GM23338 (cell line): ENCODE results near the gene GPC5. TPM values are rescaled to one million over a fixed set of nuclear protein-coding genes. Genes with fewer than 3 reads are reported as not detected.

Source experiments
- ATAC-seq: fragments of 200-7000 bp; cut with Tn5 transposase; 3 replicates; pipeline ENCODE4 v1.9.1; 2020
- DNase-seq: peaks from one replicate; pipeline ENCODE4 v3.0.0-alpha.2; 2015; ENCODE audit warnings: low spot score
- H2AFZ ChIP-seq: fragments of 200-600 bp; sonication (generic); 2 replicates; pipeline ENCODE4 v1.8.0; 2016; ENCODE audit warnings: antibody characterized with exemption, mild to moderate bottlenecking, moderate library complexity
- H3F3A ChIP-seq: fragments of 200-600 bp; sonication (generic); replicated peaks from 2 replicates; pipeline ENCODE4 v1.8.0; 2017; ENCODE audit warnings: antibody characterized with exemption, mixed run types, low read depth
- H3K27ac ChIP-seq: fragments of 200-600 bp; sonication (generic); 2 replicates; pipeline ENCODE4 v1.6.1; 2016; ENCODE audit warnings: low read depth
- H3K27me3 ChIP-seq: fragments of 200-600 bp; sonication (generic); 2 replicates; pipeline ENCODE4 v1.8.0; 2016; ENCODE audit warnings: mild to moderate bottlenecking, mixed run types, moderate library complexity; ENCODE audit not compliant: insufficient read depth
- H3K36me3 ChIP-seq: fragments of 200-600 bp; sonication (generic); 2 replicates; pipeline ENCODE4 v1.8.0; 2016; ENCODE audit warnings: mild to moderate bottlenecking; ENCODE audit not compliant: insufficient read depth
- H3K4me1 ChIP-seq: fragments of 200-600 bp; sonication (generic); 2 replicates; pipeline ENCODE4 v1.8.0; 2016; ENCODE audit warnings: mild to moderate bottlenecking, moderate library complexity; ENCODE audit not compliant: insufficient read depth
- H3K4me2 ChIP-seq: fragments of 200-600 bp; sonication (generic); 2 replicates; pipeline ENCODE4 v1.7.1; 2017; ENCODE audit warnings: mixed run types
- H3K4me3 ChIP-seq: fragments of 200-600 bp; sonication (generic); 2 replicates; pipeline ENCODE4 v1.6.1; 2016; ENCODE audit warnings: mixed run types
- H3K79me2 ChIP-seq: fragments of 200-600 bp; sonication (generic); replicated peaks from 2 replicates; pipeline ENCODE4 v1.8.0; 2017; ENCODE audit warnings: mild to moderate bottlenecking; ENCODE audit not compliant: insufficient read depth
- H3K9me2 ChIP-seq: fragments of 200-600 bp; sonication (generic); 2 replicates; pipeline ENCODE4 v1.8.0; 2017; ENCODE audit not compliant: insufficient read depth
- H4K20me1 ChIP-seq: fragments of 200-600 bp; sonication (generic); replicated peaks from 2 replicates; pipeline ENCODE4 v1.8.0; 2017; ENCODE audit warnings: mild to moderate bottlenecking; ENCODE audit not compliant: insufficient read depth
- H3K27ac Mint-ChIP-seq: 2 replicates; pipeline ENCODE4 v1.8.0; 2020; ENCODE audit warnings: inconsistent platforms, mild to moderate bottlenecking, moderate library complexity, mixed read lengths
- H3K27me3 Mint-ChIP-seq: 3 replicates; pipeline ENCODE4 v1.8.0; 2022; ENCODE audit warnings: low read depth, mild to moderate bottlenecking, moderate library complexity, mixed read lengths, inconsistent platforms; ENCODE audit not compliant: insufficient read depth, poor library complexity
- H3K36me3 Mint-ChIP-seq: 3 replicates; pipeline ENCODE4 v1.8.0; 2021; ENCODE audit warnings: low read depth, mild to moderate bottlenecking, inconsistent platforms, moderate library complexity, mixed read lengths
- H3K4me1 Mint-ChIP-seq: 3 replicates; pipeline ENCODE4 v1.8.0; 2020; ENCODE audit warnings: mild to moderate bottlenecking, inconsistent platforms, mixed read lengths
- H3K4me3 Mint-ChIP-seq: 3 replicates; pipeline ENCODE4 v1.8.0; 2021; ENCODE audit warnings: moderate library complexity, mild to moderate bottlenecking, inconsistent platforms, mixed read lengths
- H3K9me3 Mint-ChIP-seq: 3 replicates; pipeline ENCODE4 v1.8.0; 2020; ENCODE audit warnings: moderate library complexity, mild to moderate bottlenecking, inconsistent platforms, mixed read lengths
- CREB1 ChIP-seq: fragments of 250-450 bp; sonication (Bioruptor Pico); IDR thresholded peaks from 2 replicates; pipeline ENCODE4 v1.5.0; 2020; ENCODE audit warnings: low read depth, mild to moderate bottlenecking, moderate library complexity
- CTCF ChIP-seq, 2 experiments: fragments of 200-600 bp in 1 of 2; sonication (generic) in 1 of 2; conservative IDR thresholded peaks; 2 replicates each; pipeline versions ENCODE4 v1.5.1 to v1.6.1; 2016 to 2017; ENCODE audit warnings: antibody characterized with exemption in 2 of 2, low read depth in 2 of 2, mild to moderate bottlenecking in 2 of 2, moderate library complexity in 1 of 2
- ETS1 ChIP-seq: IDR thresholded peaks from 2 replicates; pipeline ENCODE4 v1.6.1; 2016; ENCODE audit warnings: antibody characterized with exemption
- EZH2 ChIP-seq: fragments of 200-600 bp; sonication (generic); IDR thresholded peaks from one replicate; pipeline ENCODE4 v1.8.0; 2017; ENCODE audit warnings: antibody characterized with exemption, mild to moderate bottlenecking, low read depth; ENCODE audit not compliant: unreplicated experiment
- EZH2phosphoT487 ChIP-seq: fragments of 200-600 bp; sonication (generic); IDR thresholded peaks from one replicate; pipeline ENCODE4 v1.8.1; 2018; ENCODE audit warnings: antibody characterized with exemption; ENCODE audit not compliant: unreplicated experiment
- JUNB ChIP-seq: IDR thresholded peaks from one replicate; pipeline ENCODE4 v1.6.1; 2016; ENCODE audit warnings: antibody characterized with exemption; ENCODE audit not compliant: unreplicated experiment
- NANOG ChIP-seq: IDR thresholded peaks from 2 replicates; pipeline ENCODE4 v1.6.1; 2016; ENCODE audit warnings: antibody characterized with exemption, borderline replicate concordance
- POLR2AphosphoS5 ChIP-seq: IDR thresholded peaks from 2 replicates; pipeline ENCODE4 v1.6.1; 2016; ENCODE audit warnings: antibody characterized with exemption, low read depth
- REST ChIP-seq: IDR thresholded peaks from one replicate; pipeline ENCODE4 v1.6.1; 2018; ENCODE audit warnings: antibody characterized with exemption; ENCODE audit not compliant: unreplicated experiment
- STAT1 ChIP-seq: IDR thresholded peaks from one replicate; pipeline ENCODE4 v1.6.1; 2016; ENCODE audit warnings: antibody characterized with exemption; ENCODE audit not compliant: unreplicated experiment
- ZNF114 ChIP-seq: fragments of 250-450 bp; sonication (Bioruptor Pico); IDR thresholded peaks from 2 replicates; pipeline ENCODE4 v1.5.0; 2020; ENCODE audit warnings: mild to moderate bottlenecking, moderate library complexity
- ZNF331 ChIP-seq: fragments of 250-450 bp; sonication (Bioruptor Pico); IDR thresholded peaks from 2 replicates; pipeline ENCODE4 v1.5.0; 2020; ENCODE audit warnings: low read depth, mild to moderate bottlenecking, moderate library complexity
- ZNF462 ChIP-seq: fragments of 250-450 bp; sonication (Bioruptor Pico); IDR thresholded peaks from 2 replicates; pipeline ENCODE4 v1.5.0; 2020; ENCODE audit warnings: mild to moderate bottlenecking, moderate library complexity
- polyA plus RNA-seq: library from polyadenylated mRNA; unstranded; fragments of >200 nt; fragmentation: Nextera tagmentation; extraction: Ambion mirVana; gene quantifications from 2 replicates; pipeline ENCODE4 v1.2.1, GENCODE V29; 2016
- total RNA-seq: library from RNA; depleted of rRNA; stranded (reverse); fragments of >200 nt; shearing (Covaris generic); gene quantifications from 2 replicates; pipeline ENCODE4 v1.2.3, GENCODE V29; 2014

GPC5 gene
- total and polyA plus RNA-seq, 2 experiments from 2014 or later: 0.95 to 1.1 TPM

GRCh38 chr13:92418818-92419412, 1020.5 kb downstream of the GPC5 start:
- TF ChIP-seq JUNB: no peak
- TF ChIP-seq STAT1: no peak
- no peak for TF ChIP-seq NANOG
- TF ChIP-seq EZH2phosphoT487: no peak
- no peak for TF ChIP-seq POLR2AphosphoS5
- TF ChIP-seq REST: no peak
- TF ChIP-seq CTCF (conservative IDR thresholded peaks at IDR 0.05; ENCODE audit: low read depth in 2 of 2): no peak
- no peak for TF ChIP-seq ETS1
- TF ChIP-seq ZNF114 (CRISPR knock-in tag): no peak
- no peak for TF ChIP-seq CREB1
- TF ChIP-seq ZNF462 (CRISPR knock-in tag): no peak
- no peak for TF ChIP-seq ZNF331
- TF ChIP-seq EZH2: no peak
- no peaks in the 10 kb centered on the region for H3K36me3 Mint-ChIP-seq

More at GRCh38 chr13:92418818-92419412, 1020.5 kb downstream of the GPC5 start:
- Histone ChIP-seq H3K4me3 (no peak overlapping the region), H3K36me3 (no peaks in the 10 kb centered on the region), H3K4me1 (no peaks in the 10 kb centered on the region), H3F3A (no peaks in the 10 kb centered on the region), H3K4me2 (no peak overlapping the region), H3K79me2 (no peaks in the 10 kb centered on the region), H4K20me1 (no peaks in the 10 kb centered on the region), H3K27me3 (no peaks in the 10 kb centered on the region), H3K9me2 (peaks cover 3% of the 10 kb centered on the region; the same call in 1 of the 2 replicates), H3K27ac (no peak overlapping the region), H2AFZ (no peak overlapping the region)
- no peaks in the 10 kb centered on the region; the same call in 2 of the 3 replicates for H3K4me1 Mint-ChIP-seq
- H3K27me3 Mint-ChIP-seq: no peaks in the 10 kb centered on the region
- no peak overlapping the region for H3K27ac Mint-ChIP-seq
- DNase-seq (no peak), ATAC-seq (no peak)
- H3K4me3 Mint-ChIP-seq: no peak overlapping the region
- H3K9me3 Mint-ChIP-seq: no peaks in the 10 kb centered on the region
